HUDEP-2 (cell line): ENCODE results near the gene LRCH3.

Experiments
- DNase-seq, 76 experiments: peaks; one replicate each; lab custom pipeline; 2025; ENCODE audit not compliant: unreplicated experiment in 76 of 76; lab: John Stamatoyannopoulos, UW

The LRCH3 gene

GRCh38 chr3:197833930-197834715, 43.1 kb downstream of the LRCH3 start:
- DNase-seq = no peak

DNA sequence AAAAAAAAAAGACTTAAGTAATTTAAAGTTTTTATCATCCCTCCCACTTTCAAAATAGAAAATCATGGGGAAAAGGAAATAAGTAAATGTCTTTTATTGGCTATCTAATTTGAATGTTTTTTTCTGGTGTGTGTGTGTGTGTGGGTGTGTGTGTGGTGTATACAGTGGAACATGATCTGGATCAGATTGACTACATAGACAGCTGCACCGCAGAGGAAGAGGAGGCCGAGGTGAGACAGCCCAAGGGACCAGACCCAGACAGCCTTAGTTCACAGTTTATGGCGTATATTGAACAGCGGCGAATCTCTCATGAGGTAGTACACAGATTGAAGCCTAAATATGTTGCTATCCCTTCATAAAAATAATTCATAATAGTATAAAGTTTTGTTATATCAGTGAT, 44.5 kb downstream of the LRCH3 start:
- no peak for DNase-seq

DNA sequence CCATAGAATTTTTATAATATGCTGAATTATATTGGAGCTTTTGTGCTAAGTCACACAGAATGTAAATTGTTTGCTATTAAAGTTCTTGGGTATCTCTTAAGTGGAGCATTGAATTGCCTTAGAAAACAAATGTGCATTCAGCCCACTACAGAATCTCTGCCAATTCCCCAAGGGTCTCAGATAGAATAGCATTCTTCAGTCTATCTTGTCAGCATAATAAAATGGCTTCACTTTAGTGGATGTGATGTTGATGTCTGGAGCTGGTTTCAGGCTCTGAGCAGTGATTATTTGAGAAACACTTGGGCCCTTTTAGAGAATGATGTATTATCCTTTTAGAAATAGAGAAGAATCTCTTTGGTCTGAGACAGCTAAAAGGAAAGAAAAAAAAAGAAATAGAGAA, 45.2 kb downstream of the LRCH3 start:
- DNase-seq = no peak

GRCh38 chr3:197837282-197837681, 46.2 kb downstream of the LRCH3 start:
- DNase-seq = no peak

GRCh38 chr3:197841789-197842188, 50.7 kb downstream of the LRCH3 start:
- DNase-seq = no peak

DNA sequence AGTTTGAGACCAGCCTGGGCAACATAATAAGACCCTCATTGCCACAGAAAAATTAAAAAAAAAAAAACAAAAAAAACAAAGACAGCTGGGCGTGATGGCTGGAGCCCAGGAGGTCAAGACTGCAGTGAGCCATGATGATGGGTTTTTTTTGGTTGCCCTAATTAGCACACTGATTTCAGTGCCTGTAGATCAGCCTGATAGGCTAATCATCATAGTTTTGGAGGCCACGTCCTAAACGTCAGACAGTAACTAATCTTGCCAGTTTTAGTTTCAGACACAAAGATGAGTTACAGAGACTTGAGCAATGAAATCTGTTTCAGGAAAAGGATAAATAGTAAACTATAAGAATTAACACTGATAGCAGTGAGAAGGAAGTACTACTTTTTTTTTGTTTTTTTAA, 55.4 kb downstream of the LRCH3 start:
- DNase-seq = no peak

DNA sequence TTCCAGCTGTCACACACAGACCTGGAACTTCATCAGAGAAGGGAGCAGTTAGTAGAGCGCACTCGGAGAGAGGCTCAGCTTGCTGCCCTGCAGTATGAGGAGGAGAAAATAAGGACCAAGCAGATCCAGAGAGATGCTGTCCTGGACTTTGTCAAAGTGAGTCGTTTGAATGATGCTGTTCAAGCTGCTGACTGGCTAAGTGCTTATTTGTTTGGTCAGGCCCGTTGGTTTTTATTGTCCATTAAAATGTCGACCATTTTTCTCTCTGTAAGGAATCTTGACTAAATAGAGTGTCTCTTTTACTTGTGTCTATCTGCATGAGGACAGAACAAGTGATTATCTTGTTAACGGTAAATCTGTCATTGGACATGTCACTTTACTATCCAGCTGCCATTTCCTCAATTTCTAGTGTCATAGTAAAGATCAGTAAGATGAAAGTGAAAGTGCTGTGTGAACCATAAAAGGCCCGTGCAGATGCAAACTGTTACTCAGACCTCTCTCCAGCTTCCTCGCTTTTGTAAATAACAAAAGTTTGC, 56.9 kb downstream of the LRCH3 start:
- DNase-seq = no peak

DNA sequence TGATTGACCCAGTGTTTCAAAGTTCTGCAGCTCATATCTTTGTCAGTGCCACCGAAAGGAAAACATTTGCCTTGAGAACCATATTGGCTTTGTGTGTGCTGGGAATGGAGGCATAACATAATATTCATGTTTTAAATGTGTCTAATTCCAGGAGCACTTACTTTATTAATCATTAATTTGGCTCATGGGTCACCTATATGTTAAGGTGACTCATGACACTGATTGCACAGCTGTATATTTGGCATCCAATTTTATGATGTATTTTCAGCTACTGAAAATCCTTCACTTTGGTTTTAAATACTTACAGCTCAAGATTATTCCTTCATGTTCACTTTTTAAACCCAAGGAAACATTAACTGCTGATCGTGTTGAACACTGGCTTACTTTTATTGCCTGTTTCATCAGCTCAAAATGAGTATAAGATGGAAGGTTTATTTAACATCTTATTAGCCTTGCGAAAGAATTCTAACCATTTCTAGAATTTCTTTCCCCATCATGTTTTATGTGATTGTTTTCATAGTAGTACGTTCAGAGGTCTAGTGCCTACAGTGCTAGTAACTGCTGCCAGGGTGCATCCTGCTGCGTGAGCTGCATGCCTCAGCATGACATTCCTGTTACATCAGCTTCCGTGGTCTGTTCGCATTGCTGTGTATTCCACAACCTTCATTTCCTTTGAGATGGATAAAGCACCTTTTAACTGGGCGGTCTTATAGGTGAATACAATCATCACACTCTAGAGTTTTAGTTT, 63.7 kb downstream of the LRCH3 start:
- DNase-seq = no peak

- no peak for DNase-seq
These were observed 64.5 kb downstream of the LRCH3 start for GRCh38 chr3:197855571-197855970.

GRCh38 chr3:197856199-197856816, 65.3 kb downstream of the LRCH3 start:
- no peak for DNase-seq

- DNase-seq = no peak
These were observed 67.1 kb downstream of the LRCH3 start for GRCh38 chr3:197858133-197858532.

- no peak for DNase-seq
These were observed 67.5 kb downstream of the LRCH3 start for GRCh38 chr3:197858598-197858997.

GRCh38 chr3:197866035-197866434, 75.0 kb downstream of the LRCH3 start:
- DNase-seq = no peak

DNA sequence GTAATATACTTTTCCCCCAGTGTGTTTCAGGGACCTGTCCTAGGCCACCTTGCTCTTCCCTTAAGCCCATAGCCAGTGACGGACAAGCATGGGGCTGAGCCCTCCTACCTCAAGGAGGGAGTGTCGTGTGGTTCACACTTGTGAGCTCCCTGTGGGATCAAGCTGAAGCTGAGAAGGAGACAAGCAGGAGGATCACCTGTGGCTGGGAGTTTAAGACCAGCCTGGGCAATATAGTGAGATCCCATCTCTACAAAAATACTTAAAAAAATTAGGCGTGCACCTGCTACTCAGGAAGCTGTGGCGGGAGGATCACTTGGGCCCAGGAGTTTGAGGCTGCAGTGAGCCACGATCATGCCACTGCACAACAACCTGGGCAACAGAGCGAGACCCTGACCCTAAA, 82.3 kb downstream of the LRCH3 start:
- DNase-seq = no peak

- no peak for DNase-seq
These were observed 83.0 kb downstream of the LRCH3 start for GRCh38 chr3:197874064-197874463.

DNA sequence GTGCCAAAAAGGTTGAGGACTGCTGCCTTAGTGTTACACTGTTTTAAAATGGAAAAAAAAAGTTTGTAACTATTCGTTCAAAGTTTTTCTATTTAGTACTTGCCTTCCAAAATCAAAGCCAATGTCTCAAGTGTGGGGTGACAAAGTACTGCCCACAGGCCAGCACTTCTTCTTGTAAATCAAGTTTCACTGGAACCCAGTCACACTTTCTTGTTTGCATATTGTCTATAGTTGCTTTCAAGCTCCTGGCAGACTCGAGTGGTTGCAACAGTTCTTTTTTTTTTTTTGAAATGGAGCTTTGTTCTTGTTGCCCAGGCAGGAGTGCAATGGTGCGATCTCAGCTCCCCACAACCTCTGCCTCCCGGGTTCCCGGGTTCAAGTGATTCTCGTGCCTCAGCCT, 83.6 kb downstream of the LRCH3 start:
- DNase-seq = no peak

DNA sequence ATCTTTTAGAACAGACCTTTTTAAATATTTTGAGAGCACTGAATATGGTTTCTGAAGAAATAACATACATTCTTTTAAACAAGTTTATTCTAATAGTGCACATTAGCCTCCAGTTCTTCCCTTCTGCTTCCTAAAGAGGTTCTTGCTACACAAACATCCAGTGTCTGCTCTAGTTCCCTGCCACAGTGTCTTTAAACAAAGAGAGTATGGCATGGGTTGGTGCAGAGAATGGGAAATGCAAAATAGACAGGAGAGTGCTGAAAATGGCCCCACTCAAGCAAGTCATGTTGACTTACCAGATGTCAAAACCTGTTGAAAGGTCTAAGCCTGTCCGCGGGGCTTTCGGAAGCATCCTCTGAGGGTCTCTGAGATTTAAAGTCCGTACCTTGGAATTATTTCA, 86.8 kb downstream of the LRCH3 start:
- no peak for DNase-seq

DNA sequence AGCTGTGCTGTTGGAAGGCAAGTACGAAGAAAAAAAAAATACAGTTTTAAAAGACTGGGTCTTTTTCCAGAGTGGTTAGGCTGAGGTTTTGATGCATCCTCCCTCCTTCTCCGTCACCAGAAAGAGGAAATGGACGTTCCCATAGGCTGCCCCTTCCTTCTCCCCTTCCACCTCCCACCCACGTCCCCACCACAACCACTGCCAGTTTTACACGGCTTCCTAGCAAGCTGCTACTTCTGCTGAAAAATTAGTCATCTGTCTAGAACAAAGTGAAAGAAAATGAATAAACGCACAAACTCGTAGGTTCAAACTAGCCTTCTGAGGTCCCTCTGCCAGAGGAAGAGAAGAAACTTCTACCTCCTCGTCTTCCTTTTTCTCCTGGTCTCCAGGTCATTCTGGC, 87.4 kb downstream of the LRCH3 start:
- no peak for DNase-seq

- no peak for DNase-seq
These were observed 89.6 kb downstream of the LRCH3 start for GRCh38 chr3:197880491-197881269.

GRCh38 chr3:197881270-197881969, 90.4 kb downstream of the LRCH3 start:
- no peak for DNase-seq
